HG03196 (cell line): Measurements from ENCODE around the gene WFDC1.
"Not testable (repeated sequence)": the region's sequence is repeated elsewhere in the genome, so short reads cannot be mapped to it uniquely, and the experiment has no call there.

Source experiments
- ATAC-seq: cut with Tn5 transposase; IDR thresholded peaks from one replicate; pipeline ENCODE4 v1.9.1; 2021; ENCODE audit not compliant: unreplicated experiment

Gene WFDC1

GRCh38 chr16:84324434-84325262, 30.0 kb downstream of the WFDC1 start:
- ATAC-seq, result no peak

GRCh38 chr16:84326545-84326944, 31.9 kb downstream of the WFDC1 start:
- ATAC-seq, result no peak

GRCh38 chr16:84327926-84328505, 33.3 kb downstream of the WFDC1 start:
- no peak for ATAC-seq

GRCh38 chr16:84329016-84329415, 34.3 kb downstream of the WFDC1 start:
- ATAC-seq, result no peak

- ATAC-seq, result no peak
Observed at GRCh38 chr16:84329843-84330684, 35.4 kb downstream of the WFDC1 start.

GRCh38 chr16:84330685-84331050, 36.0 kb downstream of the WFDC1 start:
- no peak for ATAC-seq

GRCh38 chr16:84331998-84332780, 37.5 kb downstream of the WFDC1 start:
- ATAC-seq, result no peak

- ATAC-seq, result no peak
Observed at GRCh38 chr16:84332975-84333684, 38.5 kb downstream of the WFDC1 start.

GRCh38 chr16:84334058-84334457, 39.4 kb downstream of the WFDC1 start:
- ATAC-seq, result no peak

GRCh38 chr16:84334482-84334881, 39.8 kb downstream of the WFDC1 start:
- no peak for ATAC-seq

GRCh38 chr16:84337236-84337635, 42.6 kb downstream of the WFDC1 start:
- not testable (repeated sequence) for ATAC-seq

- ATAC-seq, result no peak
Observed at GRCh38 chr16:84339311-84339710, 44.6 kb downstream of the WFDC1 start.

- ATAC-seq, result no peak
Observed at GRCh38 chr16:84339766-84340165, 45.1 kb downstream of the WFDC1 start.

GRCh38 chr16:84340325-84341040, 45.8 kb downstream of the WFDC1 start:
- no peak for ATAC-seq

GRCh38 chr16:84341528-84342295, 47.0 kb downstream of the WFDC1 start:
- ATAC-seq, result no peak

- ATAC-seq, result not testable (repeated sequence)
Observed at GRCh38 chr16:84343800-84344199, 49.1 kb downstream of the WFDC1 start.

- ATAC-seq, result no peak
Observed at GRCh38 chr16:84344781-84345180, 50.1 kb downstream of the WFDC1 start.

- no peak for ATAC-seq
Observed at GRCh38 chr16:84347161-84347560, 52.5 kb downstream of the WFDC1 start.

GRCh38 chr16:84348386-84348888, 53.8 kb downstream of the WFDC1 start:
- no peak for ATAC-seq
